NCI-H446 (cell line): Measurements from ENCODE around the gene C1orf116.

Experiments used
- DNase-seq, 2 experiments: peaks; one replicate each; lab custom pipeline; 2025; lab: John Stamatoyannopoulos, UW

C1orf116 gene

DNA sequence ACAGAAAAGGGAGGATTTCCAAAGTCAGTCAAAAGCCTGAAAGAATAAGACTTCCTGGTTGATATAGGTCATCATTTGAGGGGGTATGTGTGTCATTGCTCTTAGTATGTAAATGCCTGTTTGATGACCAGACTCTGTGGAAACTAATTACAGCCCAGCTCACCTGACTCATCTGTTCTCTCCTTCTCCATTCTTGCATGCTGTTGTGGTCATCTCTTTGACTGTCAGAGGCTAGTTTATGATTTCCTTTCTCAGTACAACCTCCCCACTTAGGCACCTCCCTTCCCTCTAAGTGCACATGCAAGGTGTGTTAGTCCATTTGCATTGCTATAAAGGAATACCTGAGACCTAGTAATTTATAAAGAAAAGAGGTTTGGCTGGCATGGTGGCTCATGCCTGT, 2.4 kb upstream of the C1orf116 start:
- DNase-seq, result no peak

DNA sequence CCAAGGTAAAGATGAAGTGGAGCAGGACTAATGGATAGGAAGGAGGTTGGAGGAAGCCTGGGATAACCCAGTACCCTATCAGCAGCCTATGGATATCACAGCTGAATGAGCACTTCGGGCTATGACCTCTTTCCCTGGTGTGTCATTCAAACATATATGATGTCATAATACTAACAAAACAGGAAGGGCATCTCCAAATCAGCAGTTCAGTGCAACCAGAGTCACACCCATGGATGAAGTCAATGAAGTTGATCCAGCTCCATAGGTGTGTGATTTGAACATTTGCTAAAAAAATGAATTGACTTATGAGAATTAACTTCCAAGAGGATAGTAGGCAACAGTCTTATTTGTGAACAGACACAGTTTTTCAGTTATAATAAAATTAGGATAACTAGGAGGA, 1.7 kb upstream of the C1orf116 start:
- DNase-seq, result no peak

DNA sequence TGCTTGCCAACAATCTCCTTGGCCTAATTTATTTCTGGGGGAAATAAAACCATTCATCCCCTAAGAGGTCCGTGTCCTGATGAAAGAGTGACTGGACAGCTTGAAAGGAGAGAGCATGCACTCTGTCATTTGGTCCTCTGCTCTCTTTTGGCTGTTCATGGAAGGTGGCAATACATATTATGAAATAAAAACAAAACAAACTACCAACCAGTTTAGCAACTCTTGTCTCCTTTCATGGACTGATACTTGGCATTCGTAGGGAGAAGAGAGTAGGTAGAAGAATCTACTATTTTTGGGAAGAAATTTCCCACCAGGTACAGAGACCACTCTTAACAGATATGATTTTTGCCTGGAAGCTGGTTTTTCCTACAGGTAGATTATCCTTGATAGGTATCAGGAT, 746 bp upstream of the C1orf116 start:
- DNase-seq, result no peak

DNA sequence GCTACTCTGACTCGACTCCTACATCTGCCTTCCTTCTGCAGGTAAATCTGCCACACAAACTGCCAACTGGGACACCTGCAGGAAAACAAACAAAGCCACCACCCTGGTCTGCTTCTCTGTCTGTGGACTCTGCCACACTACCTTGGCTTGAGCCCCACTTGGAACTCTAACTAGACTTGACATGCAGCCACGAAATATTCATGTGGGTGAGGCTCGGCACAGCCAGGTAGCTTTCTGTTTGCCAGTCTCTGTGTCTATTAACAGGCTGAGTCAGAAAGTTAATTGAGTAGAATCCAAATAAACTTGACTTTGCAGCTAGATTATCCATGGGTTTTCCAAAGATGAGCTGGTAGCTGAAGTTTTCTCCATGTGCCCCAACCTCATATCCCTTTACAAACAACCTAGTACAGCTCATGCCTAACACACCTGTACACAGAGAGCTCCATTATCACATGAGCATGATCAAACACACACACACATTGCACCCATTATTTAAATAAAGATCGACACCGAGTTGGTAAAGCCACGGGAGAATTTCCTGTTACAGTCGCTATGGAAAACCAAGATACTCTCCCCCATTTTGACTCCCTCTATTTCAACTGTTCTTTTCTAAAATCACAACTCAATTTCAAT, 808 bp downstream of the C1orf116 start:
- no peak for DNase-seq

DNA sequence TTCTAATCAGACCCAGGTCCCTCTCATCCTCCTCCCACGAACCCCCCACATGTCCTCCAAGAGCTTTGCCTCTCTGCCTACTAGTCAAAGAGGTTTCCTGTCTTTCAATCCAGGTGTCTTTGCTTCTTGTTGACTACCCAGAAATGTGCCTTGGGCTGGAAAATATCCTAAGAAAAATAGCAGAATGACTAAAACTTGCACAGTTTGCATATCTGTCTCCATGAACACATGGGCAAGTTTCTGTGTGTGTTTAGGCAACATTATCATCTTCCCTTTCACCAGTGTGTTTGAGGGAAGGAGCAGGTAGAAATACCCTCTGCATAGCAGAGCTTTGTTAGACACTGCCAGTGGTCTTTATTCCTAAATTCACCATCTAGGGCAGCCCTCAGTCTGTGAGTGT, 1.5 kb downstream of the C1orf116 start:
- no peak for DNase-seq

- DNase-seq, result no peak
Observed at GRCh38 chr1:207030522-207031009, 2.0 kb downstream of the C1orf116 start.

DNA sequence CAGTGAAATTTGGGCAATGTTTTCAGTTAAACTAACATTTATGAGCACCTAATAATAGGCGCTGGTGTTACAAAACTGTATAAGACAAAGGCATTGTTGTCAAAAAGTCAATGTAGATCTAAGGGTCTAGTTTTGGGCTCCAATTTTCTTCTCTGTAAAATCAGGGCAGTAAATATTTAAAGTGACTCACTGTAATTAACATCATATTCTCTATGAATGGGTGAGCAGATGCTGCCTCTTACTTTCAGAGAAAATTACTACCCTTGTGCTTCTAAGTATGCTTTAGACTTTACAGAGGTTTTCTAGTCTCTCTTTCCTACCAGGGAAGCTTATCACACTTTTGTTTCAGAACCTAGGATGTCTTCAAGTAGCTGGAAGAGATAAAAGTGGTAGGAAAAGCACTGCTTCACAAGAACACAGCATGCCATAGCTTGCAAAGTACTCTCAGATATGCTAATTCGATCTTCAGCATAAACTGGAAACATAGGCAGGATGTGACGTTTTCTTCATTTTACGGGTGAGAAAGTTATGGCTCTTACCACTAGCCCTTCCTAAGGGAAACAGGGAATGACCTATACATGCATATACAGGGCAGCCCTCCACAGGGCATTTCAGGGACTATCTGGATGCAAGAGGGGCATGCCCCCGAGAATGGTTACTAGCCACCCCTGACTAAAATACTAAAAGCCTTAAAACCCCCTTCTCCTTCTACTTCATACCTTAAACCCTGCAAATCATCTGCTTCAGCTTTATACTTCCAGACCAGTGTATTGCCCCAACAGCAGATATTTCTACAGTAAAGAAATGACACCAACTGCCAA, 2.6 kb downstream of the C1orf116 start:
- no peak for DNase-seq

DNA sequence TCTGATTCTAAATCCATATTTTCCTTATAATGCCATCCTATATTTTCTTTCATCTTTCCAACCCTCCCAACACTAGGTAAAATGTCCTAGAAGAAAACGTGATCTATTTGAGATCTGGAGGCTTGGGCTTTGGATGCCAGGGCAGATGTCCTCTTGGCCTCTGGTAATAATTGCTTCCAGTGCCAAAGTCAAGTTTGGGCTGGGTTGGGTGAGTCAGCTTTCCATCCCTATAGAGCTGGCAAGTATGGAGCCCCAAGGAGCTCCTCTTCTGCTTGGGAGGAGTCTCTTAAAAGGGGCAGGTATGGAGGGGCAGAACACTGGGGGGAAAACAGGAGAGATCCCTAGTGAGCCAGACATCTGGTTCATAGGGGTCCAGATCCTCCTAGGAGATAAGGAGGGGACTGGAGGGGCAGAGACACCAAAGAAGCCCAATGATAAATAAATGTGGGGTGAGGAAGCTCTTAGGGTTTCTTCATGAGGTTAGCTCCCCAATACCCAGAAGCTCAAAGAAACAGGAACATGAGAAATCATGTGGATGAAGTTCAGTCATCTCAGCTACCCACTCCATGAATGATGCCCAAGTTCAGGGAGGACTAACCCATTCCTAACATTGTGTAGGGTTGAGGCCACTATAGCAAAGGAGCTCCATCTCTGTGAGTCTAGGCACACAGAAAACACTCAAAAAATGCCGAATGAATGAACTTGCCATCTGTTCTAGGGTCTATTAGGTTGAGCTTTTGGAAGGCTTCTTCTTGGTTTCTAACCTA, 3.5 kb downstream of the C1orf116 start:
- peak in 1 of 2 experiments; percentile 68 for DNase-seq

DNA sequence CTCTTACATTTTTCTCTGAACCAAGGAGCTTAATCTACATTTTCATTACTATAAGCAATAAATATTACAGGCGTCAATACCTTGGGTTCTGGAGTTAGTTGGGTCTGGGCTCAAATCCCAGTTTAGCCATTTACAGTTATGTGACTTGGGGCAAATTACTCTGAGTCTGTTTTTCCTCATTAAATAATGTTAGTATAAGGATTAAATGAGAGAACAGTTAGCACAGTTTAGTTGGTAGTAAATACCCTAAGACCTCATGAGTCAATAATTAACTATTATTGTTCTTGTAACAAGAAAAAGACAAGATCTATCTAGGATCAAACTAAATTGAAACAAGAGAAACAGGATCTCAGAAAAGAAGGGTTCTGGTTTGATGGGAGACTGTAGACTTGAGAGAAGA, 4.6 kb downstream of the C1orf116 start:
- DNase-seq, result no peak

DNA sequence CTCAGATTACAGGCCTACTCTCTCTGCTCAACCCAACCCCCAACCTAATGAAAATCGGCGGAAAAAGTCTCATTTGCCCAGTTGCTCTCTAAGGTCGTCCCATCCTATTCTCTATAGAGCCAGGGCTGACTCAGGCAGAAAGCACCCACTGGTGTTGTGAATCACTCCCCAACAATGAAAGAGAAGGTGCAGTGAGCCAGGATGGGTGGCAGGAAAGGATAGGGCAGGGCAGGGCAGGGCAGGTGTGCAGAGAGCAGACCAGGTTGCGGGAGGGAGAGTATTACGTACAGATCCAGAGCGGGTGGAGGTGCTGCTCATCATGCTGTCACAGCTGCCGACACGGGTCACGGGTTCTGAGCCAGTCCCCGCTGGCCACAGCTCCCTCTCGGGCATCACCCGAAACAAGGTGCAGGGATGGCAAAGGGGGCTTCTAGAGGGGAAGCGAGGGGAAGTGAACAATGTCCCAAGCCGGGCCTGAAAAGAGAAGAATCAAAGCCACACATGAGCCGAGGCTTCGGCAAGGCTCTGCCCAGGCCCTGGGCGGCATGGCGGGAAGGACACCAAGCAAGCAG, 5.3 kb downstream of the C1orf116 start:
- DNase-seq, result no peak

DNA sequence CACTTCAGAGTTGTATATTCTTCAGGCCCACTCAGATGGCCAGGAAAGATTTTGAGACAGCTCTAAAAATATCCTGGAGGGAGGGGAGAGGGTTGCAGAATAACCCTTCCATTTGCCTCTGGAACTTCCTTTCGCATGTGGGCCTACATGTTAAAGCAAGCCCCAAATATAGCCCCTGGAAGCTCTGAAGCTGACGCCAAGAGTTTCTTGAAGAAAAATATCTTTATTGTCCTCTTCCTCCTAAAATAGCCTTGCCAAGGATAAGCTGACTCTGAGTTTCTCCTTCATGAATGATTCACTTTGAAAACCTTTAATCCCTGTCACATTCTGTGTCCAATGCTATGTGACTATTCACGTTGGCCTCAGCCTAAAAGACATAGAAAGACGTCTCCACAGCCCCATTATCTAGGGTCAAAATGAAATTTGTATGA, 6.4 kb downstream of the C1orf116 start:
- no peak for DNase-seq

GRCh38 chr1:207025146-207025880, 7.2 kb downstream of the C1orf116 start:
- DNase-seq, result no peak

DNA sequence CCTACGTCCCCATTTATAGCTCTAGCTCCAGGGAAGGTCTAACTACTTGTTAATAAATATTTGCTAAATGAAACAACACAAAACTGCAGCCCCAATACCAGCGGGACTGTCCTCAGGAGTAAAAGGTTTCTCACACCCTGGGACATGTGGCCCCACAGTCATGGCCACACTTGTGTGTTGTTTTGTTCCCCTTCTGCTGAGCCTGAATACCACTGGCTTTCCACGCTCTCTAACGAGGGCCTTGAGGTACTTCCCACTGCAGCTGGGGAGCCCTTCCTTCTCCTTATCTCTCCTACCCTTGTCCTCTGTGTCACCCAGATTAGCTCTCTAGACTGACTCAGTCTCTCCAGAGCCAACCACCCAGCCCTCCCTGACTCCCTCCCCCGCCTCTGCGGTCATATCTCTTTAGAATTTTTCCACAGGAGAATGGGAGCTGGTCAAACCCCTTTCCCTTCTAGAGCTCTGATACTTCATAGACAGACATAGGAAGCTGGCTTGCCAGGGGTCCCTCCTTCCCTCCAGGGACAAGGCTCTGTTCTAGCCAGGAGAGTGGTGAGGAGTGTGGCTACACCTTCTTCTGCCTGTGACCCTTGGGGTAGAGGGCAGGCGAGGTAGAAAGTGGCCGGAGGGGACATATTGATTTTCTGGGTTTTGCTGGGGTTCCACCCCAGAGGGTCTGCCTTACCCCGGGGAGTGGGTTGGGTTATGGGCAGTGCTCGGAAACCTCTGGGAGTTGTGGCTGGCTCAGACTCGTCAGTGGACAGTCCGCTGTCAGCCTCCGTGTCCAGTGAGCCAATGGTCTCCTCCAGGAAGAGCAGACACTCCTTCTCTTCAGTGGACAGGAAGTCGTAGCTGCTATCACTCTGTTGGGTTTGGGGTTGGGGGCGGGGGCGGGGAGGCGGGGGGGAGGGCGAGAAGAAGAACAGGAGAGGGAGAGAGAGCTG, 8.1 kb downstream of the C1orf116 start:
- DNase-seq, result no peak

DNA sequence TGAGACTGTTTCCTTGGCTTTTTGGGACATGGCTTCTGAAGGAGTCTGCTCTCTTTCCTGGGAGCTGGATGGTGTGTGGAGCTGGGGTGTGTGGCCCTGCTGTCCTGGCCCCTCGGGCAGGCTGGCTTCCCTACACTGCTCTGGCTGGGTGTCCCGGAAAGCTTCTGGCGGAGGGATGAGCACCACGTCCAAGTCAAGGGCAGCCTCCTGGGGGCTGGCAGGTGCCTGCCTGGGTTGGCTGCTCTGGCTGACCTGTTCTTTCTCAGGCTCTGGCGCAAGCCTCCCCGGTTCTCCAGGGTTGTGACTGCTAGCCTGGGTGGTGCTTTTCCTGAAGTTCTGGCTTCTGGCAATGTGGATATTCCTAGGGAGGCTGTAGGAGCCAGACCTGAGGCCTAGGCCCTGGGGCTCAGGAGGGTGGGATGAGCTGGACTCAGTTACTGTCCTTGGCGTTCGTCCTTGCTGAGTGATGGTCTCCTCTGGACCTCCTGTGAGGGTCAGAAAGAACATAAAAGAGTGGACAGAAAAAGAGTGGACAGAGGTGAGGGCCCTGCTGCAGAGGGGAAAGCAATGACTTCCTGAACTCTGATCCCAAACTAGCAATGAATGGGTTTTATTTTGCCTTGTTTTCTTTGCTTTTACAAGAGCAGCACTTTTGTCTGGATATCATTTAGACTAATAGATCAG, 9.4 kb downstream of the C1orf116 start:
- DNase-seq, result no peak

- peak in 1 of 2 experiments; percentile 46 for DNase-seq
Observed at GRCh38 chr1:207021876-207022596, 10.5 kb downstream of the C1orf116 start.

- DNase-seq, result no peak
Observed at GRCh38 chr1:207021139-207021861, 11.3 kb downstream of the C1orf116 start.

DNA sequence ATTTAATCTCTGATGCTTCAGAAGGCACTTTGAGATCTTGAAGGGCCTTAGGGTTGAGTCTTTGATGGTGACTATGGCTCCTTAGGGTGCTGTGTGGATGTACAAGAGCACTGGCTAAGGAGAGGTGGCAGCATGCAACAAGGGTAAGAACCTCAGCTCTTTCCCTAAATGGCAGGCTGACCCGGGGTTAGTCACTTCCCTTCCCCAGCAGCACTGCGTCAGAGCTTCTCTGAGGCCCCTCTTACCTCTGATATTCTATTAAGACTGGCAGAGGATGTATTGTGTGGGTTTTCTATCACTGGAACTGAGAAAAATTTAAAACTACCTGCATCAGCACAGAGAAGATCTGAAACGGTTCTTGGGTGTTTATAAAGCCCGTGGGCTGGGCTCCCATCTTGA, 11.8 kb downstream of the C1orf116 start:
- no peak for DNase-seq

- no peak for DNase-seq
Observed at GRCh38 chr1:207020065-207020708, 12.4 kb downstream of the C1orf116 start.
